DMS53 treated with DMSO at 0.1 percent for 48 hours (cell line): Measurements from ENCODE around the gene ZNF140.
A peak's percentile ranks its signal among the peaks of the same experiment; 100 is the strongest.

Experiments used
- DNase-seq: peaks from one replicate; lab custom pipeline; 2025; ENCODE audit not compliant: unreplicated experiment; lab: John Stamatoyannopoulos, UW

ZNF140 gene

DNA sequence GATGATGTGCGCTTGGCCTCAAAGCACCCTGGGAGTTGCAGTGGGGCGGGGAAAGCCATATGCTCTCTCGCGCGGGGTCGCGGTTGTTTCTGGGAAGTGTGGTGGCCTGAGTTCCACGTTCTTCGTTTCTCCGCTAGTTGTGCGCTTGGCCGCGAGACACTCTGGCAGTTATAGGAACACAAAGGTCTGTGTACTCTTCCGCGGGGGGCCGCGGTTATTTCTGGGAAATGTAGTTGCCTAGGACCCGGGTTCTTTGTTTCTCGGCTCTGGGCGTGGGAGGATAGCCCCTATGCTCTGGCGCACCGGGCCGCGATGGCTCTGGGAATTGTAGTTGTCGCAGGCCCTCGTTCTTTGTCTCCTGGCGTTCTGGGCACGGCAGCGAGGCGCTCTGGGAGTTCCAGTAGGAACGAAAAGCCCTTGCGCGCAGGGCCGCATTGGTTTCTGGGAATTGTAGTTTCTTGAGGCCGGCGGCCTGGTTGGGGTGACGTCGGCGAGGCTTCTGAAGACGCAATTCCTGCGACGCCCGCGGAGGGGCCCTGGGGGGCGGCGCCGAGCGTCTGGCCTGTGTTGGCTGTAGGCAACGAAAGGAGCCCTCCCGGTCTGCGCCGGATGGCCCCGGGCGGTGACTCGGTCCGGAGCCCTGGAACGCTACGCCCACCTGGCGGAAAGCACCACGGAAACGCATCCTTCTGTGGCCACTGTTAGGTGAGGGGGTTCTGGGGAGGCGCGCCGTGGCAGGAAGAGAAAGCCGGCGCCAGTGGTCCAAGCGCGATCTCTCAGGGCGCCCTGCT, at the start of gene ZNF140:
ZNF140 (plus strand) TSS at position 556 of the 791 bp plus-strand sequence. CDS start 398 bp downstream, outside the sequence.
- peak; percentile 97 for DNase-seq

- peak; percentile 93 for DNase-seq
Observed at GRCh38 chr12:133037207-133038005, 43.3 kb upstream of the ZNF140 start, which contains the start of gene ZNF84. Gene ZNF84 (plus strand): TSS chr12:133037509. CDS start chr12:133041468, 3,959 bp downstream.

- DNase-seq = no peak
Observed at GRCh38 chr12:133038118-133038709, 42.5 kb upstream of the ZNF140 start.

- DNase-seq = no peak
Observed at GRCh38 chr12:133046698-133047097, 34.0 kb upstream of the ZNF140 start.

DNA sequence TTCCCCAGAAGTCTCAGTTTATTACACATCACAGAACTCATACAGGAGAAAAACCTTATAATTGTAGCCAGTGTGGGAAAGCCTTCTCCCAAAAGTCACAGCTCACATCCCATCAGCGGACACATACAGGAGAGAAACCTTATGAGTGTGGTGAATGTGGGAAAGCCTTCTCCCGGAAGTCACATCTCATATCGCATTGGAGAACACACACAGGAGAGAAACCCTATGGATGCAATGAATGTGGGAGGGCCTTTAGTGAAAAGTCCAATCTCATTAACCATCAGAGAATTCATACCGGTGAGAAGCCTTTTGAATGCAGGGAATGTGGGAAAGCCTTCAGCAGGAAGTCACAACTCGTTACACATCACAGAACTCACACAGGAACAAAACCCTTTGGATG, 23.3 kb upstream of the ZNF140 start:
- no peak for DNase-seq

GRCh38 chr12:133058203-133059113, 22.3 kb upstream of the ZNF140 start:
- peak; percentile 30 for DNase-seq

- DNase-seq = no peak
Observed at GRCh38 chr12:133061954-133062353, 18.8 kb upstream of the ZNF140 start.

DNA sequence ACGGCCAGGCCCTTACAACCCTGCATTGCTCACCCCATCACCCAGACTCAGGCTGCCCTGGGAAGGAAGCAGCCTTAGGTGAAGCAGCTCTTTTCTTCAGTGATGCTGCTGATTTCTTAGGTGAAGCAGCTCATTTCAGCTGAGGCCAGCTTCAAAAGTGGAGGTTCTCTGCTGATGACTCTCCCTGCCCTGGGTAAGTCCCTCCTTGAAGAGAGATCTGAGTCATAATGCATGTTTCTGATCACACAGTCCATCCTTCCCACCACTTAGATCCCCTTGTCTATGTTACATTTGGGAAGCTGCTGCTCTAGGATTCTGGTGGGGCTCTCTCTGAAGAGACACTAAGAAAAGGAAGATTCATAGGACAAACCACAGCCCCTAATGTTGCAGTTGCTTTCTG, 17.2 kb upstream of the ZNF140 start:
- DNase-seq = no peak

GRCh38 chr12:133073836-133074235, 6.9 kb upstream of the ZNF140 start:
- no peak for DNase-seq

- peak; percentile 99 for DNase-seq
Observed at GRCh38 chr12:133080026-133080367, 726 bp upstream of the ZNF140 start.

GRCh38 chr12:133081159-133081780, 547 bp downstream of the ZNF140 start:
- DNase-seq = no peak

- no peak for DNase-seq
Observed at GRCh38 chr12:133083345-133083744, 2.6 kb downstream of the ZNF140 start.

DNA sequence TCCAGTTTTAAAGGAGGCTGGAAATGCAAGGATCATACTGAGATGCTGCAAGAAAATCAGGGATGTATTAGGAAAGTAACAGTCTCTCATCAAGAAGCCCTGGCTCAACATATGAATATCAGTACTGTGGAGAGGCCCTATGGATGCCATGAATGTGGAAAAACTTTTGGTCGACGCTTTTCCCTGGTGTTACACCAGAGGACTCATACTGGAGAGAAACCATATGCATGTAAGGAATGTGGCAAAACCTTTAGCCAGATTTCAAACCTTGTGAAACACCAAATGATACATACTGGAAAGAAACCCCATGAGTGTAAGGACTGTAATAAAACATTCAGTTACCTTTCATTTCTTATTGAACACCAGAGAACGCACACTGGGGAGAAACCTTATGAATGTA, 24.9 kb downstream of the ZNF140 start:
- DNase-seq = no peak

DNA sequence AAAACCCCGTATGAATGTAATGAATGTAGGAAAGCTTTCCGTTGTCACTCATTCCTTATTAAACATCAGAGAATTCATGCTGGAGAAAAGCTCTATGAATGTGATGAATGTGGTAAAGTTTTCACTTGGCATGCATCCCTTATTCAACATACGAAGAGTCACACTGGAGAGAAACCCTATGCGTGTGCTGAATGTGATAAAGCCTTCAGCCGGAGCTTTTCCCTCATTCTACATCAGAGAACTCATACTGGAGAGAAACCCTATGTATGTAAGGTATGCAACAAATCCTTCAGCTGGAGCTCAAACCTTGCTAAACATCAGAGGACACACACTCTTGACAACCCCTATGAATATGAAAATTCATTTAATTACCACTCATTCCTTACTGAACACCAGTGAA, 25.5 kb downstream of the ZNF140 start:
- DNase-seq = peak; percentile 7

- no peak for DNase-seq
Observed at GRCh38 chr12:133107121-133107520, 26.4 kb downstream of the ZNF140 start.

GRCh38 chr12:133108150-133108549, 27.4 kb downstream of the ZNF140 start:
- no peak for DNase-seq

DNA sequence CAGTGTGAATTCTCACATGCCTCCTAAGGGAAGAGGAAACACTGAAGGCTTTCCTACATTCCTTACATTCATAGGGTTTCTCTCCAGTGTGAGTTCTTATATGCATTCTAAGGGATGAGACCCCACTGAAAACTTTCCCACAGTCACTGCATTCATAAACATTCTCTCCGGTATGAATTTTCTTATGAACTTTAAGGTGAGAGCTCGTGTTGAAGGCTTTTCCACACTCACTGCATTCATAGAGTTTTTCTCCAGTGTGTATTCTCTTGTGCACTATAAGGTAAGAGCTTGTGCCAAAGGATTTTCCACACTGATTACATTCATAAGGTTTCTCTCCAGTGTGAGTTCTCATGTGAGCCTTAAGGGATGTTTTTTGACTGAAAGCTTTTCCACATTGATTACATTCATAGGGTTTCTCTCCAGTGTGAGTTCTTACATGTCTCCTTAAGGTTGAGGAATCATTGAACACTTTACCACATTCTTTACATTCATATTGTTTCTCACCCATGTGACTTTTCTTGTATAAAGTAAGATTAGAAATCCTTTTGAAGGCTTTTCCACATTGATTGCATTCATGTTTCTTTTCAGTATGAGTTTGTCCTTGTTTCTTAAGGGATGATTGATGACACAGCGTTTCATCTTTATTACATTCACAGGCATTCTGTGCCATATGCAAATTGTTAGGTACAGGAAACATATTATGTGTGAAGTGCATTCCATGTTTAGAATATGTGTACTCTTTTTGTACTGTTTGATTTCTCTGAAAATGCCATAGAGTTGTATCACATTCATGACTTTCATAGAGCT, 39.9 kb downstream of the ZNF140 start:
- DNase-seq = peak; percentile 1

DNA sequence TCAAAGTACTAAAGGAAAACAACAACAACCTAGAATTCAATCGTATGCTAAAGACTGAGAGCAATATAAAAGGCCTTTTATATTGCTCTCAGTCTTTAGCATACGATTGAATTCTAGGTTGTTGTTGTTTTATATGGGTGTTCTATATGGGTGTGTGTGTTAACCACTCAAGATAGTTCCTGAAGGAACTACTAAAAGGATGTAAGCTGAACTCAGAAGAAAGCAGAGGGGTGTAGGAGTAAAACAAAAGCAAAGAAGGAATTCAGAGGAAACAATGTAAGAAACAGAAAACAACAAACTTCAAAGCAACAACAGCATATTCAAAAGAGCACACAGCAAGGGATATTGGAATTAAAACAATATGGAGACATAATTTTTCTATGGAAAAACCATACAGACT, 44.0 kb downstream of the ZNF140 start:
- DNase-seq = no peak

DNA sequence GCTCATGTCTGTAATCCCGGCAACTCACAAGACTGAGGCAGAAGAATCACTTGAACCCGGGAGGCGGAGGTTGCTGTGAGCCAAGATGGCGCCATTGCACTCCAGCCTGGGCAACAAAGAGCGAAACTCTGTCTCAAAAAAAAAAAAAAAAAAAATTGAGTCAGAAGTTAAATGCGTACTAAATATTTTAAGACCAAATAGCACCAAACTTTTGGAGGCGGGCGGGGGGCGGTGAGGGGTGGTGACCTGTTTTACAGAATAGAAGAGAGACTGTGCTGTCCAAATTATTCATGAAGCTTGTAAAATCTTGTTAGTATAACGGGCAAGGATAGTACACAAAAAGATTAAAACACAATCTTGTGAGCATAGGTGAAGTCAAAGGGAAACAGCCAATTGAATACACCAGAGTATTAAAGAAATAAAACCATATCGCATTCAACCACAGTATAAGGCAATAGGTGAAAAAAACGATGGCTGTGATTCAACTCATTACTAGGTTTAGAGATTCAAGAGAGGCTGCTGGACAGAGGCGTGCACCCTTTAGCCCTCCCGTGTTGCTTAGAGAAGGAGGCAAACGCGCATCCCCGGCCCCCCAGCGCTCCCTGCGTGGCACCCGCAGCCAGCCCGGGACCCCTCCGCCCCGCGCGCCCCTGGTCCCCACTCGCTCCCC, 48.8 kb downstream of the ZNF140 start:
- peak; percentile 35 for DNase-seq
